Fibroblast of lung (primary cell): Measurements from ENCODE around the gene WDR88.
A peak's percentile ranks its signal among the peaks of the same experiment; 100 is the strongest.

Experiments used
- CTCF ChIP-seq, 2 donors: IDR thresholded peaks in 1 of 2; conservative IDR thresholded peaks in 1 of 2; 1 replicate in 1 of 2; 2 replicates in 1 of 2; pipeline ENCODE4 v1.5.1; 2011 to 2012; ENCODE audit warnings: low read length in 2 of 2, control low read depth in 1 of 2, inconsistent platforms in 1 of 2, low read depth in 1 of 2, mild to moderate bottlenecking in 1 of 2
- EZH2 ChIP-seq: IDR thresholded peaks from 2 replicates; pipeline ENCODE4 v1.5.1; 2012; ENCODE audit warnings: low read length, control low read depth, mild to moderate bottlenecking; ENCODE audit errors: missing control alignments

GRCh38 chr19:33224694-33225457 is 93.0 kb downstream of the WDR88 start:
- TF ChIP-seq CTCF (conservative IDR thresholded peaks at IDR 0.05 in 1 of 2, IDR thresholded peaks at IDR 0.05 in 1 of 2; ENCODE audit: low read depth in 1 of 2, low read length in 2 of 2) (no peak), EZH2 (peak; percentile 92)
